Left forelimb (tissue), 1 donor: ENCODE data around the gene CCDC40.

Source experiments
- DNase-seq: peaks from one replicate; pipeline ENCODE4 v3.0.0-alpha.2; 2018; ENCODE audit warnings: low spot score

The CCDC40 gene

GRCh38 chr17:80141463-80142165, 105.2 kb downstream of the CCDC40 start:
- no peak for DNase-seq

- DNase-seq, result no peak
These were observed 106.5 kb downstream of the CCDC40 start for GRCh38 chr17:80142929-80143328.

- DNase-seq, result no peak
These were observed 108.9 kb downstream of the CCDC40 start for GRCh38 chr17:80145076-80146075.

GRCh38 chr17:80146121-80147034, 109.9 kb downstream of the CCDC40 start:
- DNase-seq, result no peak

GRCh38 chr17:80147035-80147822, 110.8 kb downstream of the CCDC40 start, which contains the start of gene EIF4A3:
Gene EIF4A3, minus strand, starts transcription at chr17:80147128. Its CDS starts 167 bp downstream, at chr17:80146961.
- peak; percentile 96 for DNase-seq
